Fibroblast of skin of right biceps (primary cell): Measurements from ENCODE around the gene TMEM132D.

Experiments
- DNase-seq: peaks from one replicate; pipeline ENCODE4 v3.0.0-alpha.2; 2013

Gene TMEM132D

GRCh38 chr12:129401572-129401971, 502.3 kb downstream of the TMEM132D start:
- DNase-seq: no peak

GRCh38 chr12:129394177-129394825, 509.5 kb downstream of the TMEM132D start:
- DNase-seq: no peak

- no peak for DNase-seq
These were observed 510.4 kb downstream of the TMEM132D start for GRCh38 chr12:129393357-129393937.

GRCh38 chr12:129385637-129385990, 518.2 kb downstream of the TMEM132D start:
- no peak for DNase-seq

- no peak for DNase-seq
These were observed 519.9 kb downstream of the TMEM132D start for GRCh38 chr12:129383956-129384355.

GRCh38 chr12:129381715-129382114, 522.1 kb downstream of the TMEM132D start:
- DNase-seq: no peak

- no peak for DNase-seq
These were observed 524.6 kb downstream of the TMEM132D start for GRCh38 chr12:129379076-129379804.

GRCh38 chr12:129378496-129378895, 525.3 kb downstream of the TMEM132D start:
- DNase-seq: no peak

GRCh38 chr12:129373746-129374145, 530.1 kb downstream of the TMEM132D start:
- no peak for DNase-seq

GRCh38 chr12:129372876-129373275, 530.9 kb downstream of the TMEM132D start:
- DNase-seq: no peak

GRCh38 chr12:129372348-129372747, 531.5 kb downstream of the TMEM132D start:
- DNase-seq: no peak

GRCh38 chr12:129371268-129371667, 532.6 kb downstream of the TMEM132D start:
- DNase-seq: no peak

- DNase-seq: no peak
These were observed 537.2 kb downstream of the TMEM132D start for GRCh38 chr12:129366656-129367055.

- no peak for DNase-seq
These were observed 540.8 kb downstream of the TMEM132D start for GRCh38 chr12:129363041-129363440.

- no peak for DNase-seq
These were observed 546.6 kb downstream of the TMEM132D start for GRCh38 chr12:129357233-129357632.

- no peak for DNase-seq
These were observed 552.3 kb downstream of the TMEM132D start for GRCh38 chr12:129351481-129351880.

- no peak for DNase-seq
These were observed 564.5 kb downstream of the TMEM132D start for GRCh38 chr12:129339336-129339735.

GRCh38 chr12:129337413-129337812, 566.4 kb downstream of the TMEM132D start:
- no peak for DNase-seq

- DNase-seq: no peak
These were observed 568.1 kb downstream of the TMEM132D start for GRCh38 chr12:129335773-129336172.

GRCh38 chr12:129332286-129332685, 571.5 kb downstream of the TMEM132D start:
- no peak for DNase-seq

GRCh38 chr12:129331356-129332085, 572.3 kb downstream of the TMEM132D start:
- DNase-seq: no peak

GRCh38 chr12:129328235-129328634, 575.6 kb downstream of the TMEM132D start:
- DNase-seq: no peak

- no peak for DNase-seq
These were observed 578.3 kb downstream of the TMEM132D start for GRCh38 chr12:129325566-129325965.

- no peak for DNase-seq
These were observed 591.8 kb downstream of the TMEM132D start for GRCh38 chr12:129312048-129312447.
